ENCODE data around the gene OR7C2.
"Not testable (repeated sequence)": the region's sequence is repeated elsewhere in the genome, so short reads cannot be mapped to it uniquely, and the experiment has no call there.

The OR7C2 gene

GRCh38 chr19:14940266-14940665 is 1.0 kb upstream of the OR7C2 start:
- H3K4me1 ChIP-seq (ENCODE audit: insufficient read depth, low read length, poor library complexity, severe bottlenecking): no peaks in the 10 kb centered on the region
- H3K27me3 ChIP-seq (ENCODE audit: insufficient read depth, low read length, poor library complexity, severe bottlenecking): no peaks in the 10 kb centered on the region
- no peaks in the 10 kb centered on the region for H3K9me3 ChIP-seq (ENCODE audit: insufficient read depth, low read depth, low read length)
- no peaks in the 10 kb centered on the region for H3F3A ChIP-seq (ENCODE audit: low read depth)
- no peak overlapping the region for H3K9ac ChIP-seq (ENCODE audit: low read depth, low read length, poor library complexity, severe bottlenecking)
- no peak overlapping the region for H2AFZ ChIP-seq (ENCODE audit: low read length)
- no peaks in the 10 kb centered on the region for H3K36me3 ChIP-seq (ENCODE audit: insufficient read depth, low read length)
- H3K79me2 ChIP-seq (ENCODE audit: insufficient read depth, low read length): no peaks in the 10 kb centered on the region
- no peak overlapping the region for H3K4me2 ChIP-seq (ENCODE audit: low read depth, low read length, poor library complexity, severe bottlenecking)
- no peaks in the 10 kb centered on the region for H4K20me1 ChIP-seq (ENCODE audit: insufficient read depth, low read length, poor library complexity, severe bottlenecking)
- TF ChIP-seq EZH2phosphoT487 (IDR thresholded peaks at IDR 0.05; ENCODE audit: borderline replicate concordance): no peak
- TF ChIP-seq CTCF (conservative IDR thresholded peaks at IDR 0.05; ENCODE audit: low read length): no peak
- H3K4me3 ChIP-seq (ENCODE audit: low read length, poor library complexity, severe bottlenecking): no peak overlapping the region
- H3K9me2 ChIP-seq (replicated peaks; ENCODE audit: low read depth, low read length): no peaks in the 10 kb centered on the region

GRCh38 chr19:14943601-14944000 is 2.3 kb downstream of the OR7C2 start:
- Histone ChIP-seq H2AFZ (ENCODE audit: low read length) (no peak overlapping the region), H3K27me3 (ENCODE audit: insufficient read depth, low read length, poor library complexity, severe bottlenecking) (no peaks in the 10 kb centered on the region), H3K9me2 (replicated peaks; ENCODE audit: low read depth, low read length) (no peaks in the 10 kb centered on the region), H3K4me2 (ENCODE audit: low read depth, low read length, poor library complexity, severe bottlenecking) (no peak overlapping the region), H3K4me1 (ENCODE audit: insufficient read depth, low read length, poor library complexity, severe bottlenecking) (no peaks in the 10 kb centered on the region), H3K9me3 (ENCODE audit: insufficient read depth, low read depth, low read length) (no peaks in the 10 kb centered on the region), H3K4me3 (ENCODE audit: low read length, poor library complexity, severe bottlenecking) (no peak overlapping the region), H3K36me3 (ENCODE audit: insufficient read depth, low read length) (no peaks in the 10 kb centered on the region), H3K79me2 (ENCODE audit: insufficient read depth, low read length) (no peaks in the 10 kb centered on the region), H3K9ac (ENCODE audit: low read depth, low read length, poor library complexity, severe bottlenecking) (no peak overlapping the region), H3F3A (ENCODE audit: low read depth) (no peaks in the 10 kb centered on the region), H4K20me1 (ENCODE audit: insufficient read depth, low read length, poor library complexity, severe bottlenecking) (no peaks in the 10 kb centered on the region)
- TF ChIP-seq CTCF (conservative IDR thresholded peaks at IDR 0.05; ENCODE audit: low read length) (no peak), EZH2phosphoT487 (IDR thresholded peaks at IDR 0.05; ENCODE audit: borderline replicate concordance) (no peak)

GRCh38 chr19:14944456-14944855 is 3.2 kb downstream of the OR7C2 start:
- H3K27me3 ChIP-seq (ENCODE audit: insufficient read depth, low read length, poor library complexity, severe bottlenecking): no peaks in the 10 kb centered on the region
- TF ChIP-seq CTCF (conservative IDR thresholded peaks at IDR 0.05; ENCODE audit: low read length): no peak
- TF ChIP-seq EZH2phosphoT487 (IDR thresholded peaks at IDR 0.05; ENCODE audit: borderline replicate concordance): no peak
- H3K4me2 ChIP-seq (ENCODE audit: low read depth, low read length, poor library complexity, severe bottlenecking): no peak overlapping the region
- H2AFZ ChIP-seq (ENCODE audit: low read length): no peak overlapping the region
- no peaks in the 10 kb centered on the region for H3K9me2 ChIP-seq (replicated peaks; ENCODE audit: low read depth, low read length)
- H4K20me1 ChIP-seq (ENCODE audit: insufficient read depth, low read length, poor library complexity, severe bottlenecking): no peaks in the 10 kb centered on the region
- no peaks in the 10 kb centered on the region for H3K36me3 ChIP-seq (ENCODE audit: insufficient read depth, low read length)
- no peak overlapping the region for H3K4me3 ChIP-seq (ENCODE audit: low read length, poor library complexity, severe bottlenecking)
- H3K4me1 ChIP-seq (ENCODE audit: insufficient read depth, low read length, poor library complexity, severe bottlenecking): no peaks in the 10 kb centered on the region
- no peaks in the 10 kb centered on the region for H3K79me2 ChIP-seq (ENCODE audit: insufficient read depth, low read length)
- no peaks in the 10 kb centered on the region for H3K9me3 ChIP-seq (ENCODE audit: insufficient read depth, low read depth, low read length)
- H3K9ac ChIP-seq (ENCODE audit: low read depth, low read length, poor library complexity, severe bottlenecking): no peak overlapping the region
- no peaks in the 10 kb centered on the region for H3F3A ChIP-seq (ENCODE audit: low read depth)

- H3K4me1 ChIP-seq (ENCODE audit: insufficient read depth, low read length, poor library complexity, severe bottlenecking); H3K36me3 ChIP-seq (ENCODE audit: insufficient read depth, low read length): not testable (repeated sequence)
Measured at GRCh38 chr19:14949413-14949812, 8.1 kb downstream of the OR7C2 start.

More at GRCh38 chr19:14949413-14949812, 8.1 kb downstream of the OR7C2 start:
- H3K9me3 ChIP-seq (ENCODE audit: insufficient read depth, low read depth, low read length); H3K79me2 ChIP-seq (ENCODE audit: insufficient read depth, low read length); H3K4me2 ChIP-seq (ENCODE audit: low read depth, low read length, poor library complexity, severe bottlenecking); H3F3A ChIP-seq (ENCODE audit: low read depth); H3K9ac ChIP-seq (ENCODE audit: low read depth, low read length, poor library complexity, severe bottlenecking); H3K9me2 ChIP-seq (replicated peaks; ENCODE audit: low read depth, low read length); H3K4me3 ChIP-seq (ENCODE audit: low read length, poor library complexity, severe bottlenecking); H2AFZ ChIP-seq (ENCODE audit: low read length); H3K27me3 ChIP-seq (ENCODE audit: insufficient read depth, low read length, poor library complexity, severe bottlenecking); H4K20me1 ChIP-seq (ENCODE audit: insufficient read depth, low read length, poor library complexity, severe bottlenecking): not testable (repeated sequence)
